OCI-LY7 (cell line): ENCODE data around the gene ZNF652.

ENCODE experiments used
- CTCF ChIP-seq: fragments of 200-600 bp; sonication (generic); conservative IDR thresholded peaks from 2 replicates; pipeline ENCODE4 v1.5.1; 2014; ENCODE audit warnings: mild to moderate bottlenecking, antibody characterized with exemption, low read length, moderate library complexity, mixed read lengths
- EZH2phosphoT487 ChIP-seq: fragments of 200-600 bp; sonication (generic); IDR thresholded peaks from 2 replicates; pipeline ENCODE4 v1.6.1; 2018; ENCODE audit warnings: low read depth, borderline replicate concordance, mild to moderate bottlenecking, mixed run types, antibody characterized with exemption, low read length, moderate library complexity, mixed read lengths

GRCh38 chr17:49358641-49359247, 3.3 kb downstream of the ZNF652 start:
- TF ChIP-seq CTCF: no peak
- no peak for TF ChIP-seq EZH2phosphoT487
